ENCODE measurements around the gene SEMA4F.

Gene SEMA4F

GRCh38 chr2:74659462-74659861, 5.4 kb downstream of the SEMA4F start:
- no peak for DNase-seq (ENCODE audit: low read depth in 3 of 3)

DNA sequence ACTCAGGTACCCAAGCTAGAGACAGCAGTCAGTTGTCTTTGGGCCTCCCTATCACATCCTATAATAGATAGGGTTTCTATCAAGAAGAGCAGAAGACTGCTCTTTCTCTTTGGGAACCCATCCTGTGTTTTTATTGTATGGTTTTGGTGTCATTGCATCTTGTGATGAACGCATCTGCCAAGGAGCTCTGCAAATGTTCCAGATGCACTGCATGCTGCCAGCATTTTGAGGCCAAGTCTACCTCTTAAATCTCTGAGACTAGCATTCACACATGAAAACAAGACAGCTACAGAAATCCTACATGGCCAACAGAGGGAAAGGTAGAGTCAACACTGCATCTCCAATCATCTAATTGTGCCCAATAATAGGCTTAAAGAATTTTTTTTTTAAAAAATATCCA, 14.0 kb downstream of the SEMA4F start:
- no peak for DNase-seq (ENCODE audit: low read depth in 3 of 3)

DNA sequence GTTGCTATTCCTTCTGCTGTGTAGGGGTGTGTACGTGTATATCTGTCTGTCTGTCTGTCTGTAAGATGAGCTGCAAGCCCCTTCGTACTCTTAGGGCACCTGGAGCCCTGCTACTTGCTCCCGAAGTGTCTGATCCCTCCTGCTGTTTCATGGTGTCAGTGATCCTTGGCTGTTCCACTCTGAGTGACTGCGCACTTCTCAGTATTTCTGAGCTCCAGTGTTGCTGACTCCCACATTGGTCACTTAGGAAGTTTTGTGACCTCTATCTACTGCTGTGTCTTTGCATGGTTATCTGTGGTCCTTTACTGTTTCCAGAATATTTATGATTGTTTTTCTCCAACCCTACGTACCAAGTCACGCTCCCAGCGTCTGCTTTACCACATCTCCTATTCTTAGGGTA, 16.2 kb downstream of the SEMA4F start:
- no peak for DNase-seq (ENCODE audit: low read depth in 3 of 3)

DNA sequence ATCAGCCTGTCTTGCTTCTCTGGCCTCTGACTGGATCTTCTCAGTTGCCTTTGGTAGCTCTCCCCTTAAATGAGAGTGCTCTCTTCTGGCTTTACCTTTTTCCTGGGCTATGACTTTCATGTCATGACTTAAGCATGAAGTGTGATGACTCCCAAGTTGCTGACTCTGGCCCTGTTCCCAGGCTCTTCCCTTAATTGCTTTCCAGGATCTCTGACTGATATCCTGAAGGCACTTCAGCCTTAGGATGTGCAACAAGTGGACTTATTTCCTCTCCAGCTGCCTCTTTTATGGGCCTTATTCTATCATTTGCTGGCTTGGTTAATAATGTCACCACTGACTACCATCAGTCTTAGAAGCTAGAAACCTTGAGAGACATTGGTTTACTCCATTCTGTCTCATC, 17.4 kb downstream of the SEMA4F start:
- no peak for DNase-seq (ENCODE audit: low read depth in 3 of 3)

DNA sequence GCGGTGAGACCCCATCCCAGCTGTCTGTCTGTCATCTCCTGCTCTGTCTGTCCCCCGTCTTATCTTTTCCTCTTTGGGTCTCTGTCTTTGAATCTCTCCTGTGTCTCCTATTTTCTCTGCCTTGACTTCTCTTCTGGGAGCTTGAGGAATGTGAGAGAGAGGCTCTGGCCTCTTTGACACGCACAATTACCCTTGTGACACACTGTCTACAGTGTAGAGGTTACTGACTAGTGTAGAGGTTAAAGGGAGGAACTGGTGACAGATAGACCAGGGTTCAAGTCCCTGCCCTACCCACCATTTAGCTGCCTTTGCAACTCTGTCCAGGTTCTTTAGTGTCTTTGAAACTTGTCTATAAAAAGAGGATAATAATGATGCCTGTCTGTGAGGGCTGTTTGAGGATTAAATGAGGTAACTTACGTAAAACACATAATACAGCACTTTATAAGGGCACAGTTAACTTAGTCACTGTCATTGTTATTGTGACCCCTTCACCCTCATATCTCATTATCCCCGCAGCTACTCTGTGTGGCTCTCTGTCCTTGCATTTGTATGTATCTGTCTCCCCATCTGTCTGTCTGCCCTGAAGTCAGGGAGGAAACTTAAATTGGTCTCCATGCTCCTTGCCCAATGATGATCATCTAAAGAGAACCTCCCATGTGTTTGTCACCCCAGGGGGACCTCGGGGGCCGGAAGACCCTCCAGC, 19.9 kb downstream of the SEMA4F start:
- no peak for DNase-seq (ENCODE audit: low read depth in 3 of 3)

- DNase-seq (ENCODE audit: low read depth in 3 of 3) = no peak
Measured at GRCh38 chr2:74675090-74675489, 21.0 kb downstream of the SEMA4F start.

GRCh38 chr2:74676331-74676730, 22.3 kb downstream of the SEMA4F start:
- DNase-seq (ENCODE audit: low read depth in 3 of 3) = no peak

DNA sequence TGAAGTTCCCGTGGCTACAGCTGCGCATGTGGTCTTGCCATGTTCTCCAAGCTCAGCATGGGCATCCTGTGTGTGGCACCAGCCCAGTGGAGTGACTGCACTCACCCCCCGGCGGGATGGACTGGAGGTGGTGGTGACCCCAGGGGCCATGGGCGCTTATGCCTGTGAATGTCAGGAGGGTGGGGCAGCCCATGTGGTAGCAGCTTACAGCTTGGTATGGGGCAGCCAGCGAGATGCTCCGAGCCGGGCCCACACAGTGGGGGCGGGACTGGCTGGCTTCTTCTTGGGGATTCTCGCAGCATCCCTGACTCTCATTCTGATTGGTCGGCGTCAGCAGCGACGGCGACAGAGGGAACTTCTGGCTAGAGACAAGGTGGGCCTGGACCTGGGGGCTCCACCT, 25.6 kb downstream of the SEMA4F start:
- DNase-seq (ENCODE audit: low read depth in 3 of 3) = no peak

DNA sequence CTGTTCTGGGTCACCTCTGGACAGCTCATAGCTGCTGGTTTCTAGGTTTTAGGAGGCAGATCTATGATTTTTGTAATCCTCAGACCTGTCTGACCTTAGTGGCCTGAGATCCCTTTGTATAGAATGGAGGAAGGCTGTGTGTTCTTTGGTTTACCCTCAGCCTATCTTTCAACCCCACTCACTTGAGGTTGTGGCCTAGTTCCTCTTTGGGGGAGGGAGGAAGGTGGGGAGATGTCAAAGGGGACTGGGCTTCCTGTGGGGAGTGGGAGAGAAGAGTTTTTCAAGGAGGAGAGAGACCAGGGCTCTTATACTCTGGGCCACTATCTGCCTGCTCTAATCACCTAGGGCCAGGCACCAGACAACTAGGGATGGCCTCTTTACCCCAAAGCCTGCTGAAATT, 28.5 kb downstream of the SEMA4F start:
- no peak for DNase-seq (ENCODE audit: low read depth in 3 of 3)

DNA sequence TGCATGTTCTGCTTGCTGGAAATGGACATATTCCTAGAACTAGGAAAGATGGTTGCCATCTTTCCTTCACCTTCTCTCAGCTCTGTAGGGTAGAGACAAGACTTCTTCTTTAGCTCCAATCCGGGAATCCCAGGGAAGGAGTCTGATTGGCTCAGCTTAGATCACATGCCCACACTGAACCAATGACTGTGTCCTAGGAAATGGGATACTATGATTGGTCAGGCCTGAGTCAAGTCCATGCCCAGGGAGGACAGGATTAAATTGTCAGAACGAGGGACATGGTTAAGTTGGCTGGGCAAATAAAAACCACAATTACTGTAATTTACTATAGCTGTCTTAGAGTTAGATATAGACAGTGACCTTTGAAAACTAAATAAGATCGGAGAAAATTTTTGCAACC, 31.4 kb downstream of the SEMA4F start:
- DNase-seq (ENCODE audit: low read depth in 3 of 3) = no peak

- DNase-seq (ENCODE audit: low read depth in 3 of 3) = no peak
Measured at GRCh38 chr2:74688881-74689280, 34.8 kb downstream of the SEMA4F start.

DNA sequence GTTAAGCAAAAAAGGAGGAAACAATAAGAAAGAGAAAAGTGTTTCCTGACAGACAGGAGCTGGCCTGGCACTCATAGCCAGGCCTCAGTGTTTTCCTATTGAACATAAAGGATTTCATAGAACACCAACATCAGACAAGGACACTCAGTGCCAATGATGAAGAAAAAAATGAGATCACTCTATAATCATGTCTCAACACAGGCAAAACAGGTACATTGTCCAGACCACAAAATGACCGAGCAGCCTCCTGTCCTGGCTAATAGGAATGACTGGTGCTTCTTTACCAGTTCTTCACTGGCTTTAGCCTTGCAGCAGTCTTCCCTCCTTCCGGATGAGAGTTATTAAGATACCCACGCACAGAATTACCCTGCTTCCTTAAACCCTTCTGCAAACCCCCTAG, 35.6 kb downstream of the SEMA4F start:
- no peak for DNase-seq (ENCODE audit: low read depth in 3 of 3)

GRCh38 chr2:74690571-74690970, 36.5 kb downstream of the SEMA4F start:
- no peak for DNase-seq (ENCODE audit: low read depth in 3 of 3)

DNA sequence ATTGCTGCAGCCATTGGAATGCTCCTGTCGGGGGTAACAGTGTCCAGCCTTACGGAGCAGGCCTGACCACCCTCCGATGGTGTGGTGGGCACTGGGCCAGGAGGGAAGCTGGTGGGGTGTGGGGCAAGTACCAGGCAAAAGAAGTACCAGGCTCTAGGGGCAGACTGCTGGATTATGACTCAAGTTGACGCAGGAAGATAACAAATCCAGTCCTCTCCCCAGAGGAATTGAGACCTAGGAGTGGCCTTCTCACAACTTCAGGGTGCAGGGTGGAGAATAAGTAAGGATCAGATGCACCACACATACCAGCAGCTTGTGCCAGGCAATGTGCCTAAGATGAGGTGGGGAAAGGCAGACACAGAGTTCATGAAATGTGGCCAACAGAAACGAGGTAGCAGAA, 37.9 kb downstream of the SEMA4F start:
- no peak for DNase-seq (ENCODE audit: low read depth in 3 of 3)

DNA sequence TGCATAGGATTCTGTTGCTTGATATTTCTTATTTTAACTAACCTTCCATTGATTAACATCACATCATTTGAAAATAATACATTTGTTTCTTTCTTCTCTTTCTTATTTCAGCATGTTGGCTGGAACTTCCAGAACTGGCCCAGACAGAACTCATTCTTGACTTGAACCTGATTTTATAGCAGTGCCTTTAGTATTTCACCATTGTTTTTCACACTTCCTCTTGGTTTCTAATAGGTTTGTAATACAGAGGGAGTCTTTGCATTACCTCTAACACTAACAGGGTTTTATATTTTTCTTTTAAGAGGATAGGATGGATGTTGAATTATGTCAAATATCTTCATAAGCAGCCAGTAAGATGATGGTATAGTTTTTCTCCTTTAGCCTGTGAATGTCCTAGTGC, 39.2 kb downstream of the SEMA4F start:
- DNase-seq (ENCODE audit: low read depth in 3 of 3) = no peak

DNA sequence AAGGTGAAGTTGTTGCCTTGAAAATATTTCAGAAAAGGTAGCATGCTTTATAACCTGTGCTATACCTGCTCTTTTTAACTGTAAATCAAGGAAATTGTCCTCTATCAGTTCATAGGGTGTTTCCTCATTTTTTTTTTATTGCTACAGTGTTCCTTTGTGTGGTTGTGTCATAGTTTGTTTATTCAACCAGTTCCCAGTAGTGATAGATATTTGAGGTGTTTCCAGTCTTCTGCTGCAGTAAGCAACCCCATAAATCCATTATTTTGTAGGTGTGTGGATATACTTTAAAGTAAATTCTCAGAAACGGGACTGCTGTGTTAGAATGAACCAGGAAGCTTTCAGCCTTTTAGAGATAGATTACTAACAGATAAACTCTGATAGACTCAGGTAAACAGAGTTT, 39.6 kb downstream of the SEMA4F start:
- DNase-seq (ENCODE audit: low read depth in 3 of 3) = no peak

DNA sequence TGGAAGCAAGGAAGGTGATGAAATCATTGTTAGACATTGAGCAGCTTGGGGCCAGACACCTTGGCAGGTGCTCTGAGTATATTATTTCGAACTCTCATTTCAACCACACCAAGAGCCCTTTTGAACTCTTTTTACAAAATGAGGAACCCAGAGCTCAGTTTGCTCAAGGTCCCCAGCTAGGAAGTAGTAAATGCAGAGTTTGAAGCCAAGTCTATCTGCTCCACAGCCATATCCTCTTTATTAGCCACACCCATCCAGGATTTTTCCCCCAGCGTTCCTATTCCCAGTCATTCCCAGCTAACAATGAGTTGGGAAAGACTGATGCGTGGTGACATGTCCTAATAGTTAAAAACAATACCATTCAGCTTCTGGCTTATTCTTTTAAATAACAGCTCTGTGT, 40.2 kb downstream of the SEMA4F start:
- DNase-seq (ENCODE audit: low read depth in 3 of 3) = no peak

DNA sequence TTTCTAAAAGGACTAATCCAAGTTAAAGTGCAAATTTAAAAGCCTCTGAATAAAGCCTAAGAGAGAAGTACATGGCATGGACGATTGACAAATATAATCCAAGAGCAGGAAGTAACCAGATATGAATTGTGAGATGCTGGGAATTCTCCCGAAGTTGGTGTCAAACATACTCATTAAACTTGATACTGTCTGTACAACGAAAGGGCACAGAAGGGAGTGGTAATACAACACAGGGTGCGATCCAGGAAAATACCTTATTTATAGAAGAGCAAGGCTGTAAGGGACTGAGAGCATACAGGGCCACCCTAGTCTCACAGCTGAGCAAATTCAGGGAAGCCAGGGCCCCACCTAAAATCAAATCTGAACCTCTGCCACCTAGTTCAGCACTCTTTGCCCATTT, 41.6 kb downstream of the SEMA4F start:
- DNase-seq (ENCODE audit: low read depth in 3 of 3) = no peak

- no peak for DNase-seq (ENCODE audit: low read depth in 3 of 3)
Measured at GRCh38 chr2:74696829-74697228, 42.8 kb downstream of the SEMA4F start.

DNA sequence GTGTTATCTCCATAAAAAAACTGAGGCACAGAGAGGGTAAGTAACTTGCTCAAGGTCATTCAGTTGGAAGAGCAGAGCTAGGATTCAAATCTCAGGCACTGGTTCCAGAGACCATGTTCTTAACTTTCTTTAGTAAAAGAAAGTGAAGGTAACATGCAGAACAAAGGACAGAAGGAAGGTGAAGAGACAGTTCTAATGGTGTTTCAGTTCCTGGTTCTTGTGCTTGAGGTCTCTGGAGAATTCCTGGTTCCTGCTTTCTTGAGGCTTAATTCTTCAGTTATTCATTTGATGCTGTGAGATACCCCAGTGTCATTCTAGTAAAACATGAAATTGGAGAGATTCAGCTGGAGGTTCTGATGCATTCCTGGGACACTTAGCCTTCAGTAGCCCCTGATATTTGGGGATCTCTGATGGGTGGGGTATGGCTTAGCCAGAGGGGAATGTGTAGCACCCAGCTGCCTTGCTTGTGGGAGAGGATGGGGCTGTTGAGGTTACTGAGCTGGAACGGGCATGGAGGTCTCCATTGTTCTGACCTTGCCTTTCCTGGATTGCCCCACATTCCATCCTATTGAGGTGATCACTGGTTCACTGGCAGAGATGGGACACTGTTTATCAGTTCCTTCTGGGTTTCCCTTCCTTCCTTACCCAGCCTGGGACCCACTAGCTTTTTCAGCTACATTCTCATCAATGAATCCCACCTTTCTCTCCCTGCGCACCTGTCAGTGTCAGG, 46.8 kb downstream of the SEMA4F start:
- DNase-seq (ENCODE audit: low read depth in 3 of 3) = no peak

DNA sequence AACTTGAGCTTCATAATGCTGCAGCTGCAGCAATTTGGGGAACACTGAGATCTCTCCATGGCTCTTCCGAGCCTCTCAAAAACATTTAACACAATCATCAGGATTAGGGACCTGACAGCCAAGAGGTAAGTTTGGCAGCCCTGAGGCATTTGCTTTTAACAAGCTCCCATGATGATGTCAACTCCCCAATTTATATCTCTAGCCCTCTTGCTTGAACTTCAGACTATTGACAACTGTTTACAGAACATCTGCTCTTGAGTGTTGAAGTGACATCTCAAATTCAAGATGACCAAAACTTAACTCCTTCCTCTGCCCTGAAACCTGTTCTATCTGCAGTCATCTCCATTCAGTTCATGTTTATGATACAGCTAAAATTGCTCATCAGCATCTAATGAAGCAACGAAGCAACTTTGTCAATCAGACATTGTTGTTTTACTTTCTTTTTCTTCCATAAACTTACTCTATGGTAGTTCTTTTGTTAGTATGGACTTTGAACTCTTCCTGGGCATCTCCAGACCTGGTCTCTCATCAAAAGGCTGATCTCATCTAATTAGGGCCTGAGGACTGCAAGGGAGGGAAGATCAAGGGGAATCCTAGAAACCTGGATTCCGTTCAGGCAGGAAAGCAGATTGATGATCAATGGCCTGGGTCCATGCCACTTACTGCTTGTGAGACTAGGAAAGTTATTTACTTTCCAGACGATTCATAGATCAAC, 48.1 kb downstream of the SEMA4F start:
- DNase-seq (ENCODE audit: low read depth in 3 of 3) = no peak

- no peak for DNase-seq (ENCODE audit: low read depth in 3 of 3)
Measured at GRCh38 chr2:74703373-74703772, 49.3 kb downstream of the SEMA4F start.

- DNase-seq (ENCODE audit: low read depth in 3 of 3) = no peak
Measured at GRCh38 chr2:74704216-74704615, 50.2 kb downstream of the SEMA4F start.
